Adipose tissue (tissue), 3 donors: ENCODE measurements around the gene NMT1. TPM values are rescaled to one million over a fixed set of nuclear protein-coding genes. Genes with fewer than 3 reads are reported as not detected.
"Not testable (repeated sequence)": the region's sequence is repeated elsewhere in the genome, so short reads cannot be mapped to it uniquely, and the experiment has no call there.

Experiments used
- H3K27ac ChIP-seq: one replicate; pipeline ENCODE4 v1.5.1; 2013; ENCODE audit warnings: low read depth, low read length
- WGBS, 3 donors: extraction: QIAGEN DNeasy Blood & Tissue Kit; methylation state at CpG; one replicate each; pipeline ENCODE4 v1.1.7; 2013; 5-methylcytosine and 5-hydroxymethylcytosine counted together
- polyA plus RNA-seq, 3 donors: library from polyadenylated mRNA; stranded (reverse); fragments of 200-250 nt; gene quantifications; one replicate each; pipeline ENCODE4 v1.2.3, GENCODE V29; 2013
- donor health status: healthy with polysubstance abuse.
- donor health status: Bipolar disorder and iron deficiency.
- donor health status: healthy.

The NMT1 gene
- polyA plus RNA-seq, 3 donors: 22.1 to 46.5 (median 41.2) TPM

DNA sequence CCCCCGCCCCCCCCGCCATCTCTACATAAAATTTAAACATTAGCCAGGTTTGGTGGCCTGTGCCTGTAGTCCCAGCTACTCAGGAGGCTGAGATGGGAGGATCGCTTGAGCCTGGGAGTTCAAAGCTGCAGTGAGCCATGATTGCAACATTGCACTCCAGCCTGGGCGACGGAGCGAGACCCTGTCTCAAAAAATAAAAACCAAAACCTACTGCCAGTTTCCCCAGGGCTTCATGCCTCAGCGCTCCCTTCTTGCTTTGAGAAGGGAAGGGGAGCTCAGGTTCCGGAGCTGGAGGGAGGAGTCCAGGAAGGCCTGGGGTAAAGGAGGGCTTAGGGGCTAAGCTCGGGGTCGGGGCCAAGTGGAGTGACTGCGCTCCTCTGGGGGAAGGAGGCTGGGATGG, 50.7 kb downstream of the NMT1 start:
- WGBS, 3 donors: 83 to 95% (median 94%) methylated on average over 11 of the region's 11 CpGs
- no peak overlapping the region for H3K27ac ChIP-seq

DNA sequence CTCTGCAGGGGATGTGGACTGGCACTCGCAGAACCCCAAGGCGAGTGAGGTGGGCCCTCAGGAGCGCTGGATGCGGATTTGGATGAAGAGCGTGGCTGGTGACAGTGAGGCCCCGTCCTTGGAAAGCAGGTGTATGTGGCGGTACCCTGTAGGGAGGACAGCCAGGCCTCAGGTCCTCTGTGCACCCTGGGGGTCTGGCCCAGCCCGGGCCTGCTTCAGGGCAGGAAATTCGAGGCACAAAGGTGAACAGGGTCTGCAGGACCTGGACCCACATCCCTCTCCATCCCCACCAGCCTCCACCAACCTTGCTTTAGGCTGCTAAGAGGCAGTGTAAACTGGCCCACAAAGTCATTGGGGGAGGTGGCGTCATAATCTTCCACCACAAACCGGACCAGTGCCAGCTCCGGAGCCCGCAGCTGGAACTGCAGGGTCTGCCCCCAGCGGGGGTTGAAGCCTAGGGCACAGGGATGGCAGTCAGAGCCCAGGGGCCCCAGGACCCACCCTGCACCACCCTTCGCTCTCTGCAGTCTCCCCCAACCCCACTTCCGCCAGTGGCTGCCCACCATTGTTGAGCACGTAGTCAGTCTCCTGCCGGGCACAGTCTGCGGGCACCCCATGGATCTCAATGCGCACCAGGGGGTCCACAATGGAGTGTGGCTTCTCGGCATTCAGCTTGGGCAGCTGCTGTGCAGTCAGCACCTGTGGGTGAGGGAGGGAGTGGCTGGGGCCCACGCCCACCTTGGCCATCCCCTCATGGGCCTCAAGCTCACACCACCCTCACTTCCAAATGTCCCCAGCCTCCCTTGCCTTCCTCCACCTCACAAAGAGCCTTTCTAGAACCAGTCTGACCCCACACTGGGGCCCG, 51.7 kb downstream of the NMT1 start:
- WGBS, 3 donors: 94 to 96% (median 95%) methylated on average over 23 of the region's 23 CpGs
- H3K27ac ChIP-seq: no peak overlapping the region

- no peak overlapping the region for H3K27ac ChIP-seq
- WGBS, 3 donors: 76 to 90% (median 89%) methylated on average over 9 of the region's 9 CpGs
Observed at GRCh38 chr17:45113424-45113754, 52.3 kb downstream of the NMT1 start.

DNA sequence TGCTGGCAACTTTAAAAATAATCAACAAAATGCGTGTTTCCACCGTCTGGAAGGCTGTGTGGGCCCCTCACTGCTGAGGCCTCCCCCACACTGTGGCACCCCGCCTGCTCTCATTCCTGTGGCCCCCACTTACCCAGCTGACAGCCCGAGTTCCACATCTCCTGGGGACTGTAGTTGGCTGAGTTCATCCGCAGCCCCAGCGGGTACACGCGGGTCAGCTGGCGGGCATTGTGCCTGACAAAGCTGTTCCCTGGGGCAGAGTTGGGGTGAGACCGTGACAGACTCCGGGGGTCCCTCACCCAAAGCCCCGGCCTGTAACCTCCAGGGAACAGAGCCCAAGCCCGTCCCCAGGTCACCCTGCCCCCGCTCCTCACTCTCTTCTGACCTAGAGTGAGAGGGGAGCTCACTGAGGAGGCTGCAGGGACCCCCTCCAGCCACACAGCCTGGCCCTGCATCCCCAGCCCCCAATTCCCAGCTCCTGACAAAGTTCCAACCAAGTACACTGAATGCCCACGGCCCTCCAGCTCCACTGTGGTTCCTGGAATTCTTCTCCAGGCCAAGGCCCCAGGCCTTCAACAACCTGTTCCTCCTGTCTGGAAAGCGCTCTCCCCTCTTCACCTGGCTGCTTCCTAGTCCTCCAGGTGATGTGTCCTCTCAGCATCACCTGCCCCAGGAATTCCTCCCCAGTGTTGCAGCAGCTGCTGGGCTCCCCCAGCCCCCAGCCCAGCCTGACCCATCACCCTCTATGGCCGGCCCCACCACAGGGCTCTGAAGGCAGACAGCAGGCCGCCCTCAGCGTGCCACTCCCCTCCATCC, 53.2 kb downstream of the NMT1 start:
- WGBS, 3 donors: 84 to 85% (median 85%) methylated on average over 19 of the region's 19 CpGs
- H3K27ac ChIP-seq: no peak overlapping the region

DNA sequence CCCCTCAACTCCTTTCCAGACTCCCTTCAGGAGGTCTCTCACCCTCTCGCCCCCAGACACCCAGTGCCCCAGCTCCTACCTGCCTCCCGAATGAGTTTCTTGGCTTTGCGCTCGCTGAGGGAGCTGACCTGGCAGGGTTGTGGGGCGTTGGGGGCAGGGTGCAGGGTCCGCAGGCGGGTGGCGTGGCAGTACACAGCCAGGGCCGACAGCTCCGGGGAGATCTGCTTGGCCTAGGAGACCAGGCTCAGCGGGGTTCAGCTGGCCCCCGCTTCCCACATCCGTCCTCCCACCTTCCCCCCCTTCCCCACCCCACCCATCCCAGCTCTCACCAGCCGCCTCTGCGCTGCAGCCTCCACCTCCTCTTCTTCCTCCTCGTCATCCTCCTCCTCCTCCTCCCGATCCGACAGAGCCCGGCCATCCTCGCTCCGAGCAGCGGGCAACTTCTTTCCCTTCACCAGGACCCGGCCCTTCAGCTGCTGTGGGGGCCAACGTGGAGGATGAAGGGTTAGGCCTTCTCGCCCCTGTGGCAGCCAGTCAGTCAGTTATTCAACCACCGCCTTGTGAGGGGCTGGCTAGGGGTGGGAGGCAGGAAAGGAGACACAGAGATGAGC, 54.0 kb downstream of the NMT1 start:
- WGBS, 3 donors: 90 to 92% (median 91%) methylated on average over 22 to 26 of the region's 26 CpGs
- H3K27ac ChIP-seq: no peak overlapping the region

DNA sequence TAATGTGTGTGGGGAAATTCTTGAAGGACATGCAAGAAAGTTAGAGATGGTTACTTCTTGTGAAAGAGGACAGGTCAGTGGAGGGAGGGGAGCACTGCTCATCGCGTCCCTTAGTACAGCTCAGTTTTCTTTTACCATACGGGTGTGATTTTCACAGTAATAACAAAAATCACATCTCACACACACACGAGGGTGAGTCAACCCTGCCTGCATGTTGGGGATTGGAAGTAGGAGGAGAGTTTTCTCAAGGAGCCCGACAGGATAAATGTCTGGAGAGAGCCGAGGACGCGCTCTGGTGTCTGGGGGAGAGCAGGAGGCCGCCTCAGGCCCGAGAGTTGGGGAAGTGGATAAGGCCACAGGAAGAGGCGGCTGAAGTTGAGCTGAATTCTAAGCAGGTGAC, 54.8 kb downstream of the NMT1 start:
- WGBS, 3 donors: 75 to 86% (median 78%) methylated on average over 11 of the region's 11 CpGs

GRCh38 chr17:45116434-45117016, 55.4 kb downstream of the NMT1 start:
- WGBS, 3 donors: 86 to 95% (median 93%) methylated on average over 7 to 10 of the region's 10 CpGs
- no peak overlapping the region for H3K27ac ChIP-seq

More for the DNA sequence above, 54.8 kb downstream of the NMT1 start:
- H3K27ac ChIP-seq: no peak overlapping the region

DNA sequence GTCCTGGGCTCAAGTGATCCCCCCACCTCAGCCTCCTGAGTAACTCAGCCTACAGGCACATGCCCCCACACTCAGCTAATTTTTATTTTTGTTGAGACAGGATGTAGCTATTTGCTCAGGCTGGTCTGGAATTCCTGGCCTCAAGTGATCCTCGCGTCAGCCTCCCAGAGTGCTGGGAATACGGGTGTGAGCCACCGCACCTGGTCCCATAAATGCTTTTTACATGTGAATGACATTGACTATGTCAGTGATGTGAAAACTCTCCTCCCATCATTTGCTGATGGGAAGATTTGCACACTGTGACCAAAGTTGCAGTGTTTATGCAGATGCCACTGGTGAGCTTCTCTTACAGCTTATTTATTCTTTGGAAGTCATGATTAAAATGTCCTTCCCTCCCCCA, 56.2 kb downstream of the NMT1 start:
- WGBS, 3 donors: 93 to 99% (median 98%) methylated on average over 4 of the region's 4 CpGs
- no peak overlapping the region for H3K27ac ChIP-seq

DNA sequence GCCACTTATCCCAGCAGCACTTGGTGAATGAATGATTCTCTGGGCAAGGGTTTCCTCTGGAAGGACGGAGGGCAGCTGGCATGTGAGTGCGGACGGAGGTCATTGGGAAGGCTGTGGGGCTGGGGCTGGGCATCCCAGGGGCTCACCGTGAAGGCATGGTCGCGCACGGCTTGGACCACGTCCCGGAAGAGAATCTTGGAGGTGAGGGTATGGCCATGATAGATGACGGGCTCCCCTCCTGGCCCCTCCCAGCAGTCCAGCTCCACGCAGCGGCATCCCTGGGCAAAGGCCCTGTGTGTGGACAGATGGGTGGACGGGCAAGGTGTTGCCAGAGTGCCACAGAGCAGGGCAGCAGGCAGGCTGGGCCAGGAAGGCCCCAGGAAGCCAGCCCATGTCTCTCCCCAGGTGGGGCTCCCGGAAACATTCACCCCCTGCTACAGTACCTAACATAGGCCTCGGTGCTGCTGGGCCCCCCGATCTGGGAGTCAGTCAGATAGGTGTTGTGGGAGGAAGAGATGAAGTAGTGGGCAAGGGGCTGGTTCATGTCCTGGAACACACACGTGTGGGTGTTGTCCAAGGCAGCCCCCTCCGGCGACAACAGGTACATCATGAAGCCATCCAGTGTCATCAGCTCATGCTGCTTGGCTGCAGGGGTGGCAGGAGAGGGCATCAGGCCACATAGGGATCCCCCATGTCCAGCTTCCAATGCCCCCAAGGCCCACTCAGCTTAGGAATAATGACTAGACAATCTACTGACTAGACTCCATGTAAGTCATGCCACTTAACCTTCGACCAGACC, 56.9 kb downstream of the NMT1 start:
- 92 to 95% (median 92%) methylated on average over 20 of the region's 20 CpGs for WGBS, 3 donors
- no peak overlapping the region for H3K27ac ChIP-seq

- WGBS, 3 donors: 90 to 94% (median 90%) methylated on average over 23 of the region's 23 CpGs
- H3K27ac ChIP-seq: no peak overlapping the region
Observed at GRCh38 chr17:45118691-45119090, 57.6 kb downstream of the NMT1 start.

DNA sequence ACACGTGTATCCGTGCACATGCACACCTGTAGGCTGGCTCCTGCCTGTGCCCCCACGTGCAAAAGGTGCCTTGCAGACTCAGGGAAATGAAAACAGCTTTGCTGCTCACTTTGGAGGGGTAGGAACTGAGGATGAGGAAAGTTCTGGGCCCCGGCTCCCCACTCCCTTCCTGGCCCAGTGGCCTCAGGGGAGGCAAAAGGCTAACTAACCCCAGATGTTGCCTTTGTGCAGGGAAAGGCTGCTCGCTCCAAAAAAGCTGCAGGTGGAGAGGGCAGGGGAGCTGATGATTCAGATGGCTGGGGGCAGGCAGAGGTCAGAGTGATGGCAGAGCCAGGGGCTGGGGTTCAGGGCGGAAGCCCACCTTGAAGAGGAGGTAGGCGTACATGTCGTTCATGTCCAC, 58.8 kb downstream of the NMT1 start:
- no peak overlapping the region for H3K27ac ChIP-seq
- WGBS, 3 donors: 75 to 83% (median 82%) methylated on average over 8 of the region's 8 CpGs

DNA sequence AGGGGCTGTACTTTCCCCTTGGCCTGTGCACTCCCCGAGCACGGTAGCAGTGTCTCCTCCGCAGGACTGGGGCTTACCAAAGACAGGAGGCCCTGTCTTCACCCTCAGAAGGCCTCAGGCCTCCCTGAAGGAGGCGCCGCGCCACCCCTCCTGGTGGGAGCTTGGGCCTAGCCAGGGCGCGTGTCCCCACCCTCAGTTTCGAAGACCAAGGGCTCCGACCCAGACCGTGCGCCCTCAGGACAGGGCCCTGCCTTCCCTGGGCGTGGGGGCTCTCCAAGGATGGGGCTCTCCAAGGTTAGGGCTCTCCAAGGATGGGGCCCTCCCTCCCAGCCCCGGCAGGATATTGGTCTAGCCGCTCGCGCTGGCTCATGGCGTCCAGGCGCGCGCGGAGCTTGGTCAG, 59.4 kb downstream of the NMT1 start:
- 80 to 92% (median 89%) methylated on average over 22 of the region's 22 CpGs for WGBS, 3 donors
- H3K27ac ChIP-seq: no peak overlapping the region

- WGBS, 3 donors: 54 to 79% (median 61%) methylated on average over 42 to 45 of the region's 45 CpGs
- H3K27ac ChIP-seq: no peak overlapping the region
Observed at GRCh38 chr17:45121055-45121454, 59.9 kb downstream of the NMT1 start.

DNA sequence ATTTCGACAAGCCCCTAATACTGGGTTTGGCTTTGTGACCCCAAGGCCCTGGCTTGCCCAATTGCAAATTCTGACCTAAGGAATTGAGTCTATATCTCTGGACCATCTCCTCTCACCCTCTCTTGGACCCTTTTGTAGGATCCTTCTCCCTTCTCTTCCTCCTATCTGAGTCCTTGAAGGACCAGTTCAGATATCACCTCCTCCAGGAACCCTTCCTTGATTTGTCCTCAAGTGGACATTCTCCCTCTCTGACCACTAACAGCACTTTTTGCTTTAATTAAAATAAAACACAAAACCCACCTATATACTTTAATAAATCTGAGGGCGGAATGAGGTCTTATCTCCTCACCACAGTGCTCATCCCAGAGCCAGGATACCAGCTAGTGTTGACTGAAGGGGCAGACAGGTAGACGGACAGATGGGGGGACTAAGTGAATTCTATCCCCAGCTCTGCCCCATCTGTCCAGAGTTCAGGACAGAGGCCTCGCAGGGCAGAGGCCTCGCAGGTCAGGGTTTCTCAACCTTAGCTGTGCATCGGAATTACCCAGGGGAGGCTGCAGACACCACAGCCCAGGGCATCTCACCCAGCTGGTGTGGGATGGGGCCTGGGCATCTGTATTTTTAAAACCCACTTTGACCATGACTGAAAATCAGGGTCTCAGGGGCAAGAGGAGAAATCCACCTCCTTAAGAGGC, 62.1 kb downstream of the NMT1 start:
- no peak overlapping the region for H3K27ac ChIP-seq
- WGBS, 3 donors: 87 to 92% (median 89%) methylated on average over 6 of the region's 6 CpGs

- H3K27ac ChIP-seq: no peak overlapping the region
- WGBS, 3 donors: 68 to 83% (median 71%) methylated on average over 14 to 15 of the region's 15 CpGs
Observed at GRCh38 chr17:45123930-45124796, 63.0 kb downstream of the NMT1 start.

DNA sequence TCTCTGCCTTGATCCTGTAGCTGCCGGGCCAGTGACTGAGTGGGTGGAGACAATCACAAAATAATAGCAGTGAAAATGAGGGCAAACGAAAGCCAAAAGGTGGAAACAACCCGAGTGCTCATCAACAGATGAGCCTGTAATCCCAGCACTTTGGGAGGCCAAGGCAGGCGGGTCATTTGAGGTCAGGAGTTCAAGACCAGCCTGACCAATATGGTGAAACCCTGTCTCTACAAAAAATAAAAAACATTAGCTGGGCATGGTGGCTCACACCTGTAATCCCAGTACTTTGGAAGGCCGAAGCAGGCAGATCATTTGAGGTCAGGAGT, 63.6 kb downstream of the NMT1 start:
- 68 to 82% (median 79%) methylated on average over 5 of the region's 5 CpGs for WGBS, 3 donors
- H3K27ac ChIP-seq: not testable (repeated sequence)

DNA sequence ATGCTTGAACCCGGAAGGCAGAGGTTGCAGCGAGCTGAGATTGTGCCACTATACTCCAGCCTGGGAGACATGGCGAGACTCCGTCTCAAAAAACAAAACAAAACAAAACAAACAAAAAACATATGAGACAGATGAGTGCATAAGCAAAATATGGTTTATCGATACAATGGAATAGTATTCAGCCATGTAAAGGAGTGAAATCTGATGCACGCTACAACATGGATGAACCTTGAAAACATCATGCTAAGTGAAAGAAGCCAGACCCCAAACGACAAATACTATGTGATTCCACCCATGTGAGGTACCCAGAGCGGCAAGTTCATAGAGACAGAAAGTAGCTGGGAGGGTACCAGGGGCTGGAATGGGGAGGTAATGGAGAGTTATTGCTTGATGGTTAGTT, 64.4 kb downstream of the NMT1 start:
- WGBS, 3 donors: 96 to 98% (median 97%) methylated on average over 8 of the region's 8 CpGs
- no peak overlapping the region for H3K27ac ChIP-seq
